A549 (cell line): ENCODE measurements around the gene CEACAM7. TPM values are rescaled to one million over a fixed set of nuclear protein-coding genes. Genes with fewer than 3 reads are reported as not detected.

Experiments used
- ATAC-seq, 2 experiments: fragments of 200-7000 bp in 1 of 2; fragments of >200 bp in 1 of 2; cut with Nextera tagmentation in 1 of 2; cut with Tn5 transposase in 1 of 2; 3 replicates each; pipeline versions ENCODE4 v1.8.0 to v1.9.1; 2018 to 2020; ENCODE audit warnings: mild to moderate bottlenecking in 1 of 2, moderate library complexity in 1 of 2
- CTCF ChIA-PET: fragments of 300-600 bp; sonication (Branson Sonifier 250); formaldehyde crosslinking; extraction: SDS; loops from one replicate; lab custom pipeline; 2021; ENCODE audit warnings: antibody characterized with exemption, inconsistent platforms; lab: Yijun Ruan, JAX
- POLR2A ChIA-PET: fragments of 350-600 bp; formaldehyde crosslinking; extraction: SDS; loops from one replicate; lab custom pipeline; 2021; ENCODE audit warnings: antibody characterized with exemption, inconsistent platforms; lab: Yijun Ruan, JAX
- DNase-seq, 2 experiments: peaks; one replicate each; pipeline versions ENCODE4 v3.0.0 to v3.0.0-alpha.2; 2011 to 2016; ENCODE audit warnings: low read depth in 1 of 2, low spot score in 1 of 2
- FAIRE-seq: peaks from 2 replicates; lab custom pipeline; 2011; peaks lifted over from hg19 to GRCh38; lab: Jason Lieb, UNC
- H3K27ac ChIP-seq, 2 experiments: fragments of >200 bp; sonication (Bioruptor Twin); formaldehyde crosslinking; 3 replicates each; pipeline ENCODE4 v1.5.1; 2016 to 2017
- H3K4me1 ChIP-seq: fragments of >200 bp; sonication (Bioruptor Twin); formaldehyde crosslinking; 3 replicates; pipeline ENCODE4 v1.6.1; 2016
- H3K4me2 ChIP-seq: fragments of >200 bp; sonication (Bioruptor Twin); formaldehyde crosslinking; 3 replicates; pipeline ENCODE4 v1.6.1; 2016
- H3K4me3 ChIP-seq: fragments of >200 bp; sonication (Bioruptor Twin); formaldehyde crosslinking; 3 replicates; pipeline ENCODE4 v1.5.1; 2016
- H3K9me3 ChIP-seq: fragments of >200 bp; sonication (Bioruptor Twin); formaldehyde crosslinking; 3 replicates; pipeline ENCODE4 v1.6.1; 2016
- BHLHE40 ChIP-seq: IDR thresholded peaks from 2 replicates; pipeline ENCODE4 v1.6.1; 2012; ENCODE audit warnings: low read depth, low read length, inconsistent platforms
- CBX2 ChIP-seq: fragments of 200-600 bp; sonication (generic); IDR thresholded peaks from 2 replicates; pipeline ENCODE4 v1.6.1; 2016; ENCODE audit warnings: low read depth, mild to moderate bottlenecking, borderline replicate concordance
- CTCF ChIP-seq: fragments of >200 bp; sonication (Bioruptor Twin); formaldehyde crosslinking; IDR thresholded peaks from 3 replicates; pipeline ENCODE4 v1.5.1; 2016
- EHMT2 ChIP-seq: fragments of 200-600 bp; sonication (generic); IDR thresholded peaks from 2 replicates; pipeline ENCODE4 v1.6.1; 2016; ENCODE audit warnings: antibody characterized with exemption, low read depth, mild to moderate bottlenecking, moderate library complexity
- EP300 ChIP-seq, 2 experiments: fragments of >200 bp; sonication (Bioruptor Twin); formaldehyde crosslinking; IDR thresholded peaks; 2 replicates in 1 of 2; 3 replicates in 1 of 2; pipeline ENCODE4 v1.6.1; 2016 to 2017
- FOXS1 ChIP-seq: fragments of 250-450 bp; sonication (Bioruptor Pico); IDR thresholded peaks from 2 replicates; pipeline ENCODE4 v1.5.0; 2020; ENCODE audit warnings: mild to moderate bottlenecking, moderate library complexity
- HMGXB4 ChIP-seq: fragments of 250-450 bp; sonication (Bioruptor Pico); IDR thresholded peaks from 2 replicates; pipeline ENCODE4 v1.5.0; 2021; ENCODE audit warnings: mild to moderate bottlenecking, moderate library complexity, borderline replicate concordance
- HOXB5 ChIP-seq: fragments of 250-450 bp; sonication (Bioruptor Pico); IDR thresholded peaks from 2 replicates; pipeline ENCODE4 v1.5.0; 2020; ENCODE audit warnings: mild to moderate bottlenecking, moderate library complexity
- JUN ChIP-seq, 2 experiments: fragments of >200 bp; sonication (Bioruptor Twin); formaldehyde crosslinking; IDR thresholded peaks; 2 replicates in 1 of 2; 3 replicates in 1 of 2; pipeline ENCODE4 v1.6.1; 2016 to 2017
- JUNB ChIP-seq: fragments of >200 bp; sonication (Bioruptor Twin); formaldehyde crosslinking; IDR thresholded peaks from 2 replicates; pipeline ENCODE4 v1.6.1; 2016
- KDM1A ChIP-seq: fragments of 200-600 bp; sonication (generic); IDR thresholded peaks from 2 replicates; pipeline ENCODE4 v1.6.1; 2016; ENCODE audit warnings: low read depth, mild to moderate bottlenecking
- KDM5A ChIP-seq: fragments of 200-600 bp; sonication (generic); IDR thresholded peaks from 2 replicates; pipeline ENCODE4 v1.6.1; 2016; ENCODE audit warnings: antibody characterized with exemption, mild to moderate bottlenecking
- MAFK ChIP-seq: fragments of 450-650 bp; IDR thresholded peaks from 2 replicates; pipeline ENCODE4 v1.6.1; 2014; ENCODE audit not compliant: partially characterized antibody
- MAX ChIP-seq: IDR thresholded peaks from 2 replicates; pipeline ENCODE4 v1.6.1; 2012
- MAZ ChIP-seq: fragments of 150-350 bp; IDR thresholded peaks from 2 replicates; pipeline ENCODE4 v1.6.1; 2014; ENCODE audit warnings: antibody characterized with exemption, low read depth, low read length, borderline replicate concordance
- POLR2A ChIP-seq: IDR thresholded peaks from 2 replicates; pipeline ENCODE4 v1.6.1; 2012; ENCODE audit warnings: mild to moderate bottlenecking, low read length
- RAD21 ChIP-seq, 2 experiments: fragments of >200 bp in 1 of 2; sonication (Bioruptor Twin) in 1 of 2; formaldehyde crosslinking in 1 of 2; IDR thresholded peaks in 1 of 2; conservative IDR thresholded peaks in 1 of 2; 2 replicates in 1 of 2; 3 replicates in 1 of 2; pipeline ENCODE4 v1.6.1; 2012 to 2018; ENCODE audit warnings: inconsistent platforms in 1 of 2
- REST ChIP-seq: fragments of 200-600 bp; sonication (generic); IDR thresholded peaks from 2 replicates; pipeline ENCODE4 v1.6.1; 2016; ENCODE audit warnings: antibody characterized with exemption, mild to moderate bottlenecking, moderate library complexity
- RFX5 ChIP-seq: fragments of 450-650 bp; IDR thresholded peaks from 2 replicates; pipeline ENCODE4 v1.7.1; 2014; ENCODE audit warnings: antibody characterized with exemption, mild to moderate bottlenecking, moderate library complexity
- SMC3 ChIP-seq: fragments of >200 bp; sonication (Bioruptor Twin); formaldehyde crosslinking; IDR thresholded peaks from 3 replicates; pipeline ENCODE4 v1.6.1; 2018; ENCODE audit warnings: inconsistent platforms
- TFCP2L1 ChIP-seq: fragments of 250-450 bp; sonication (Bioruptor Pico); IDR thresholded peaks from 2 replicates; pipeline ENCODE4 v1.5.0; 2021; ENCODE audit warnings: mild to moderate bottlenecking
- WGBS: methylation state at CpG from one replicate; pipeline ENCODE4 v1.1.6; 2017; ENCODE audit errors: missing lambda C conversion rate; 5-methylcytosine and 5-hydroxymethylcytosine counted together
- polyA plus RNA-seq, 4 experiments: library from polyadenylated mRNA; depleted of rRNA in 3 of 4; stranded (reverse); fragments of >200 nt; fragmentation: RNase III in 1 of 4; extraction: RNeasy Plus Mini Kit Qiagen cat#74134 plus additional on column Dnase treatment in 1 of 4; gene quantifications; 2 replicates in 3 of 4; 3 replicates in 1 of 4; pipeline ENCODE4 v1.2.3, GENCODE V29; 2011 to 2017

The CEACAM7 gene
- polyA plus RNA-seq, 2 of the 4 experiments (the other 2 are of a cell fraction): 0.05 TPM; not detected in 1

- Histone ChIP-seq H3K9me3 (no peaks in the 10 kb centered on the region), H3K4me2 (peak overlapping the region; percentile 66), H3K4me1 (peaks cover 28% of the 10 kb centered on the region), H3K27ac (peak overlapping the region; percentile 65 to 84; a peak in 5 of 6 replicates), H3K4me3 (peak overlapping the region; percentile 39)
- POLR2A ChIA-PET: interaction anchor here (1.0 kb wide), 1 partner anchor 24 kb away, joined by 3 read pairs; no protein-coding TSS in a partner anchor
- peak; percentile 91 to 99 for DNase-seq
- 16% methylated on average over 26 of the region's 26 CpGs for WGBS
- CTCF ChIA-PET: interaction anchor here (0.5 to 15.7 kb wide), 92 partner anchors 11 to 1464 kb away, joined by 3 to 358 read pairs (median 5); partner anchors contain the start of genes CEACAM3, CEACAM4, CEACAM6 and CEACAM7
- TF ChIP-seq FOXS1 (CRISPR knock-in tag) (no peak), JUN (IDR thresholded peaks at IDR 0.05) (0 out of 5 replicates have a peak, but pooled peaks of 1 of the 2 experiments have one; percentile 40), KDM5A (no peak), HMGXB4 (CRISPR knock-in tag) (peak; percentile 23; the same call in 1 of the 2 replicates), CTCF (peak; percentile 100), EP300 (IDR thresholded peaks at IDR 0.05) (no peak), RAD21 (conservative IDR thresholded peaks at IDR 0.05 in 1 of 2, IDR thresholded peaks at IDR 0.05 in 1 of 2) (peak; percentile 61 to 86), SMC3 (peak; percentile 97), TFCP2L1 (CRISPR knock-in tag) (peak; percentile 86; the same call in 1 of the 2 replicates), CBX2 (no peak), RFX5 (peak; percentile 49; the same call in 1 of the 2 replicates), HOXB5 (CRISPR knock-in tag) (peak; percentile 81; the same call in 1 of the 2 replicates), MAFK (no peak), MAX (peak; percentile 26; the same call in 1 of the 2 replicates), JUNB (no peak), MAZ (peak; percentile 22; the same call in 1 of the 2 replicates)
- peak; percentile 79 to 94 for ATAC-seq
- FAIRE-seq: peak; percentile 96
Measured at GRCh38 chr19:41706741-41707501, 18.9 kb upstream of the CEACAM7 start.

GRCh38 chr19:41705393-41706174, 17.5 kb upstream of the CEACAM7 start:
- H3K9me3 ChIP-seq: no peaks in the 10 kb centered on the region
- H3K4me3 ChIP-seq: no peak overlapping the region
- peaks cover 42% of the 10 kb centered on the region for H3K4me1 ChIP-seq
- ChIA-PET POLR2A (interaction anchor here (0.9 kb wide), 1 partner anchor 154 kb away, joined by 3 read pairs; the partner anchor contains the start of gene RPS19), CTCF (interaction anchor here (0.5 to 15.7 kb wide), 29 partner anchors 12 to 366 kb away, joined by 3 to 358 read pairs (median 11); partner anchors contain the start of genes CEACAM3, CEACAM6, CEACAM7 and RPS19)
- no peak overlapping the region for H3K4me2 ChIP-seq
- TF ChIP-seq SMC3 (no peak), CBX2 (no peak), EHMT2 (peak; percentile 84; the same call in 1 of the 2 replicates), KDM1A (no peak), POLR2A (no peak), BHLHE40 (no peak), RAD21 (conservative IDR thresholded peaks at IDR 0.05 in 1 of 2, IDR thresholded peaks at IDR 0.05 in 1 of 2) (no peak), REST (peak; percentile 97)
- FAIRE-seq: no peak
- ATAC-seq: peak; percentile 28; a peak in 5 of 6 replicates
- DNase-seq: peak; percentile 53 to 58
- peak overlapping the region in 1 of 2 experiments; percentile 12; a peak in 1 of 6 replicates for H3K27ac ChIP-seq
- 52% methylated on average over 10 of the region's 10 CpGs for WGBS
